HG02678 (cell line): ENCODE data around the gene FAM174C.

Experiments
- ATAC-seq: cut with Tn5 transposase; IDR thresholded peaks from one replicate; pipeline ENCODE4 v1.9.1; 2021; ENCODE audit warnings: mild to moderate bottlenecking, moderate library complexity; ENCODE audit not compliant: unreplicated experiment

FAM174C gene

GRCh38 chr19:1275260-1275975 lies at the start of gene FAM174C:
Gene FAM174C (plus strand): TSS chr19:1275530. CDS start chr19:1275550, 20 bp downstream.
- peak; percentile 78 for ATAC-seq

GRCh38 chr19:1226227-1226518 lies 49.2 kb upstream of the FAM174C start:
- no peak for ATAC-seq

- no peak for ATAC-seq
Measured at GRCh38 chr19:1226522-1227303, 48.6 kb upstream of the FAM174C start.

GRCh38 chr19:1227304-1228054 lies 47.9 kb upstream of the FAM174C start:
- no peak for ATAC-seq

GRCh38 chr19:1228161-1228957 lies 47.0 kb upstream of the FAM174C start:
- ATAC-seq = no peak

GRCh38 chr19:1229056-1229923 lies 46.0 kb upstream of the FAM174C start:
- no peak for ATAC-seq

GRCh38 chr19:1229924-1230782 lies 45.2 kb upstream of the FAM174C start:
- no peak for ATAC-seq

GRCh38 chr19:1230783-1231489 lies 44.4 kb upstream of the FAM174C start:
- no peak for ATAC-seq

- no peak for ATAC-seq
Measured at GRCh38 chr19:1231729-1232637, 43.3 kb upstream of the FAM174C start.

- no peak for ATAC-seq
Measured at GRCh38 chr19:1232652-1233072, 42.7 kb upstream of the FAM174C start.

- ATAC-seq = no peak
Measured at GRCh38 chr19:1233115-1233667, 42.1 kb upstream of the FAM174C start.

GRCh38 chr19:1234051-1234954 lies 41.0 kb upstream of the FAM174C start:
- ATAC-seq = no peak

GRCh38 chr19:1234955-1235380 lies 40.4 kb upstream of the FAM174C start:
- ATAC-seq = no peak

GRCh38 chr19:1235625-1236538 lies 39.4 kb upstream of the FAM174C start:
- no peak for ATAC-seq

- no peak for ATAC-seq
Measured at GRCh38 chr19:1236576-1236975, 38.8 kb upstream of the FAM174C start.
